CD8-positive, alpha-beta memory T cell (primary cell): Measurements from ENCODE around the gene LRRC38. TPM values are rescaled to one million over a fixed set of nuclear protein-coding genes. Genes with fewer than 3 reads are reported as not detected.
A peak's percentile ranks its signal among the peaks of the same experiment; 100 is the strongest.

Experiments used
- CTCF ChIA-PET: fragments of 350-600 bp; sonication (Branson Sonifier 250); formaldehyde crosslinking; loops from one replicate; lab custom pipeline; 2021; ENCODE audit warnings: antibody characterized with exemption; lab: Charles Lee
- POLR2A ChIA-PET: fragments of 350-600 bp; sonication (Branson Sonifier 250); formaldehyde crosslinking; loops from one replicate; lab custom pipeline; 2021; ENCODE audit warnings: antibody characterized with exemption; lab: Charles Lee
- DNase-seq, 5 donors: peaks; one replicate each; pipeline versions ENCODE4 v3.0.0 to v3.0.0-alpha.2; 2020 to 2022; ENCODE audit warnings: mixed read lengths in 1 of 5
- H3K27ac ChIP-seq: one replicate; pipeline ENCODE4 v1.7.0; 2013; ENCODE audit warnings: low read depth, mild to moderate bottlenecking, low read length, moderate library complexity
- H3K27me3 ChIP-seq: 2 replicates; pipeline ENCODE4 v1.7.0; 2013; ENCODE audit warnings: low read length, mild to moderate bottlenecking; ENCODE audit not compliant: insufficient read depth, poor library complexity, severe bottlenecking
- H3K36me3 ChIP-seq: 2 replicates; pipeline ENCODE4 v1.7.0; 2013; ENCODE audit warnings: mild to moderate bottlenecking, low read length, moderate library complexity; ENCODE audit not compliant: insufficient read depth
- H3K4me1 ChIP-seq: 2 replicates; pipeline ENCODE4 v1.7.0; 2013; ENCODE audit warnings: mild to moderate bottlenecking, low read length, moderate library complexity; ENCODE audit not compliant: insufficient read depth
- H3K4me3 ChIP-seq: 2 replicates; pipeline ENCODE4 v1.7.0; 2013; ENCODE audit warnings: mild to moderate bottlenecking, low read length
- H3K9me3 ChIP-seq: 2 replicates; pipeline ENCODE4 v1.7.0; 2013; ENCODE audit warnings: mild to moderate bottlenecking, low read length
- H3K27ac Mint-ChIP-seq, 8 donors: one replicate each; pipeline ENCODE4 v1.8.0; 2020 to 2021; ENCODE audit warnings: mixed read lengths in 8 of 8, mild to moderate bottlenecking in 6 of 8, inconsistent platforms in 3 of 8, moderate library complexity in 3 of 8
- H3K27me3 Mint-ChIP-seq, 2 donors: one replicate each; pipeline ENCODE4 v1.8.0; 2020 to 2021; ENCODE audit warnings: mixed read lengths in 2 of 2, mild to moderate bottlenecking in 1 of 2, moderate library complexity in 1 of 2
- H3K36me3 Mint-ChIP-seq, 3 donors: one replicate each; pipeline ENCODE4 v1.8.0; 2020 to 2021; ENCODE audit warnings: mixed read lengths in 3 of 3, inconsistent platforms in 1 of 3, mild to moderate bottlenecking in 1 of 3
- H3K4me1 Mint-ChIP-seq, 3 donors: one replicate each; pipeline ENCODE4 v1.8.0; 2020 to 2021; ENCODE audit warnings: mixed read lengths in 3 of 3, inconsistent platforms in 1 of 3, mild to moderate bottlenecking in 1 of 3
- H3K4me3 Mint-ChIP-seq, 7 donors: one replicate each; pipeline ENCODE4 v1.8.0; 2020 to 2021; ENCODE audit warnings: mixed read lengths in 7 of 7, mild to moderate bottlenecking in 6 of 7, moderate library complexity in 4 of 7, inconsistent platforms in 2 of 7
- H3K9me3 Mint-ChIP-seq, 5 donors: one replicate each; pipeline ENCODE4 v1.8.0; 2020 to 2022; ENCODE audit warnings: mixed read lengths in 5 of 5, mild to moderate bottlenecking in 3 of 5, moderate library complexity in 2 of 5, inconsistent platforms in 1 of 5
- polyA plus RNA-seq: library from polyadenylated mRNA; unstranded; fragments of 300-500 nt; fragmentation: Illumina TruSeq; gene quantifications from one replicate; pipeline ENCODE4 v1.2.3, GENCODE V29; 2021
- total RNA-seq, 2 experiments: library from RNA; stranded (reverse); gene quantifications; one replicate each; pipeline ENCODE4 v1.2.3, GENCODE V29; 2021

Gene LRRC38
- total and polyA plus RNA-seq, 3 experiments from 2014 or later = not detected

DNA sequence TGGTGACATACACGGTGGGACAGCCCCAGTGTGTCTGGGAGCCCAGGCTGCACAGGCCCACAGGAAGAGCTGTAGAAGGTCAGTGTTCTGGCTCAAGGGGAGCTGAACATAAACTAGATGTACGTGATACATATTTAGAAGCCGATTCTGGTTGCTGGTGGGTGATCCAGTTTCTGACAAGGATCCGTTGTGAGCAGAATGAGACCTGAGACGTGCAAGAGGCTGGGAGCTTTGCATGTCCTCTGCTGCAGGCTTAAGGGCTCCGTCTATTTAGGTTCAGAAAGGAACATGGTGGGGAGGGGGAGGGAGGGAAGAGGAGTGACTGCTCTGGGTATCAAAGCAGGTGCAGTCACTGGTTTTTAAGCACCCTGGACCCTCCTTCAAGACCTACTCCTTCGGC lies 18.6 kb downstream of the LRRC38 start:
- no peaks in the 10 kb centered on the region for H3K27me3 ChIP-seq
- Mint-ChIP-seq H3K4me1 (no peaks in the 10 kb centered on the region), H3K4me3 (no peak overlapping the region)

DNA sequence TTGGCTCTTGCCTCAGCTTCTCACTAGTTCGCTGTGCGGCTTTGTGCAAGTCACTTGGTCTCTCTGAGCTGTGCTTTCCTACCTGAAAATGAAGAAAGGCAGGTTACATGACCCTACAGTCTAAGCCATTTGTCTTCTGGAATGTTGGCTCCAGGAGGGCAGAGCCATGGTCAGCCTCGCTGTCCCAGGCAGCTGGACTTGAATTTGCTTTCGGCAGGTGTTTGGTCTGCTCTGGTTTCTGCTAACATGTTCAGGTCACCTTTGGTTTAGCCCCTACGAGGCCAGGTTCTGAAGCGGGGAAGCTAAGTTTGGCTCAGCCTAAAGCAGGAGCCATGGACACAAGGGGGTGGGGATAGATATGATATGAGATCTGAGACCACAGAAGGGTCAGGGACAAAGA lies 19.1 kb downstream of the LRRC38 start:
- H3K27me3 Mint-ChIP-seq = peaks cover 14 to 21% of the 10 kb centered on the region in 2 donors
- H3K36me3 Mint-ChIP-seq = no peaks in the 10 kb centered on the region
- Histone ChIP-seq H3K27me3 (no peaks in the 10 kb centered on the region), H3K27ac (no peak overlapping the region), H3K4me3 (no peak overlapping the region), H3K4me1 (no peaks in the 10 kb centered on the region), H3K9me3 (no peaks in the 10 kb centered on the region), H3K36me3 (no peaks in the 10 kb centered on the region)
- H3K9me3 Mint-ChIP-seq = no peaks in the 10 kb centered on the region
- H3K4me1 Mint-ChIP-seq = no peaks in the 10 kb centered on the region
- ChIA-PET CTCF (no interaction called here), POLR2A (no interaction called here)
- no peak overlapping the region for H3K27ac Mint-ChIP-seq
- H3K4me3 Mint-ChIP-seq = no peak overlapping the region
- DNase-seq = no peak

More for the DNA sequence above, 18.6 kb downstream of the LRRC38 start:
- H3K27ac ChIP-seq = no peak overlapping the region
- H3K27me3 Mint-ChIP-seq = peaks cover 14 to 20% of the 10 kb centered on the region in 2 donors
- H3K9me3 Mint-ChIP-seq = no peaks in the 10 kb centered on the region
- ChIA-PET POLR2A (no interaction called here), CTCF (no interaction called here)
- H3K27ac Mint-ChIP-seq = no peak overlapping the region
- H3K4me3 ChIP-seq = no peak overlapping the region
- H3K9me3 ChIP-seq = no peaks in the 10 kb centered on the region
- H3K36me3 Mint-ChIP-seq = no peaks in the 10 kb centered on the region
- H3K36me3 ChIP-seq = no peaks in the 10 kb centered on the region
- no peaks in the 10 kb centered on the region for H3K4me1 ChIP-seq
- DNase-seq = no peak

DNA sequence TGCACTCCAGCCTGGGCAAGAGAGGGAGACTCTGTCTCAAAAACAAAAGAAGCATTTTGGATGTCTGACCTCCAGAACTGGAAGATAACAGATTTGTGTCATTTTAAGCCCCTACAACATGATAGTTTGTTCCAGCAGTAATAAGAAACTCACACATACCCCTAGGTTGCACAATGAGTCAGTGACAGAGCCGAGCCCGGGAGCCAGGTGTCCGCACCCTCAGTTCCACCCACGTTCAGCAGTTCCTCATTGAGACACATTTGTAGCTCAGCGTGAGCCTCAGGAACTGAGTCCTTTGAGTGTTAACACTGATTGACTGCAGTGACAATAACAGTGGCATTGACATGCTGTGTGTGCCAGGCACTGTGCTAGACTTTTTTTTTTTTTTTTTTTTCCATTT lies 19.8 kb downstream of the LRRC38 start:
- Histone ChIP-seq H3K9me3 (no peaks in the 10 kb centered on the region), H3K4me3 (no peak overlapping the region), H3K4me1 (no peaks in the 10 kb centered on the region), H3K27ac (no peak overlapping the region), H3K36me3 (no peaks in the 10 kb centered on the region), H3K27me3 (no peaks in the 10 kb centered on the region)
- DNase-seq = no peak
- no peaks in the 10 kb centered on the region for H3K4me1 Mint-ChIP-seq
- H3K27ac Mint-ChIP-seq = no peak overlapping the region
- no peaks in the 10 kb centered on the region for H3K36me3 Mint-ChIP-seq
- POLR2A ChIA-PET = no interaction called here
- peaks cover 14 to 26% of the 10 kb centered on the region in 2 donors for H3K27me3 Mint-ChIP-seq
- CTCF ChIA-PET = no interaction called here
- H3K9me3 Mint-ChIP-seq = no peaks in the 10 kb centered on the region
- no peak overlapping the region for H3K4me3 Mint-ChIP-seq

DNA sequence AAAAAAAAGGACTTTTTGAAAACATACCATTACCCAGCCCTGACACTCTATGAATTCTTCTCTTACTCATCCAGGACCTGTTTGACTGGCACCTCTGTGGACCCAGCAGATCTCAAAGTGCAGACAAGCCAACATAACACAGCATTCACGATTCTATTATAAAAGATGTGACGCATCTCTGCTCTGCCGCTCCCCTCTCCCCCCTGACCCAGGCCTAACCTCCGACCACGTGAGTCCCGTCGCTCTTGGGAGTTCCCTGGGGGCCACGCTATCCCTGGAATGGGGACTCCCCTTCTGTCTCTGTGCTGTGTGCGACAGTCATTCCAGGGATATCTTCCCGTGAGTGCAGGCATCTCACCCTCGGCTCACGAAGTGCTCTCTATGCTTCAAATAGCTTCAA lies 21.1 kb downstream of the LRRC38 start:
- Histone ChIP-seq H3K36me3 (no peaks in the 10 kb centered on the region), H3K27me3 (no peaks in the 10 kb centered on the region), H3K9me3 (no peaks in the 10 kb centered on the region), H3K4me1 (no peaks in the 10 kb centered on the region), H3K27ac (no peak overlapping the region), H3K4me3 (no peak overlapping the region)
- H3K27me3 Mint-ChIP-seq = peaks cover 19 to 34% of the 10 kb centered on the region in 2 donors
- DNase-seq = no peak
- ChIA-PET CTCF (no interaction called here), POLR2A (no interaction called here)
- no peaks in the 10 kb centered on the region for H3K4me1 Mint-ChIP-seq
- H3K27ac Mint-ChIP-seq = peak overlapping the region in 1 of 8 donors; percentile 39
- no peak overlapping the region for H3K4me3 Mint-ChIP-seq
- H3K9me3 Mint-ChIP-seq = no peaks in the 10 kb centered on the region
- no peaks in the 10 kb centered on the region for H3K36me3 Mint-ChIP-seq

DNA sequence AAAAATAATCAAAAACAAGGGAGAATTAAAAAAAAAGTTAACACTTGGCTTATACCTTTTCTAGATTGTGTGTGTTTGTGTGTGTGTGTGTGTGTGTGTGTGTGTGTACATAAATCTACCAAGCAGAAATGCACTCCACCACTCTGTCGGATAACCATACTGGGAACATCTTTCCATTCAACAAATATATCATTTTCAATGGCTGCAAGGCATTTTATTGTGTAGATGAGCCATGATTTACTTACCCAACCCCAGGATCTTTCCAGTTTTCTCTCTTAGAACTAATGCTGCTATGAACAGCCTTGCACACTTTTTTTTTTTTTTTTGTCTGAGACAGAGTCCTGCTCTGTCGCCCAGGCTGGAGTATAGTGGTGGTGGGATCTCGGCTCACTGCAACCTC lies 25.8 kb downstream of the LRRC38 start:
- no peaks in the 10 kb centered on the region for H3K4me1 Mint-ChIP-seq
- no peak overlapping the region for H3K27ac Mint-ChIP-seq
- ChIA-PET CTCF (interaction anchor here (1.0 kb wide), 1 partner anchor 10 kb away, joined by 3 read pairs; no protein-coding TSS in a partner anchor), POLR2A (no interaction called here)
- Histone ChIP-seq H3K4me1 (no peaks in the 10 kb centered on the region), H3K27ac (no peak overlapping the region), H3K27me3 (no peaks in the 10 kb centered on the region), H3K36me3 (no peaks in the 10 kb centered on the region), H3K9me3 (no peaks in the 10 kb centered on the region), H3K4me3 (no peak overlapping the region)
- no peaks in the 10 kb centered on the region for H3K36me3 Mint-ChIP-seq
- no peak for DNase-seq
- peaks cover 15 to 46% of the 10 kb centered on the region in 2 donors for H3K27me3 Mint-ChIP-seq
- H3K9me3 Mint-ChIP-seq = peaks cover 0 to 2% (median 0%) of the 10 kb centered on the region in 5 donors
- no peak overlapping the region for H3K4me3 Mint-ChIP-seq

DNA sequence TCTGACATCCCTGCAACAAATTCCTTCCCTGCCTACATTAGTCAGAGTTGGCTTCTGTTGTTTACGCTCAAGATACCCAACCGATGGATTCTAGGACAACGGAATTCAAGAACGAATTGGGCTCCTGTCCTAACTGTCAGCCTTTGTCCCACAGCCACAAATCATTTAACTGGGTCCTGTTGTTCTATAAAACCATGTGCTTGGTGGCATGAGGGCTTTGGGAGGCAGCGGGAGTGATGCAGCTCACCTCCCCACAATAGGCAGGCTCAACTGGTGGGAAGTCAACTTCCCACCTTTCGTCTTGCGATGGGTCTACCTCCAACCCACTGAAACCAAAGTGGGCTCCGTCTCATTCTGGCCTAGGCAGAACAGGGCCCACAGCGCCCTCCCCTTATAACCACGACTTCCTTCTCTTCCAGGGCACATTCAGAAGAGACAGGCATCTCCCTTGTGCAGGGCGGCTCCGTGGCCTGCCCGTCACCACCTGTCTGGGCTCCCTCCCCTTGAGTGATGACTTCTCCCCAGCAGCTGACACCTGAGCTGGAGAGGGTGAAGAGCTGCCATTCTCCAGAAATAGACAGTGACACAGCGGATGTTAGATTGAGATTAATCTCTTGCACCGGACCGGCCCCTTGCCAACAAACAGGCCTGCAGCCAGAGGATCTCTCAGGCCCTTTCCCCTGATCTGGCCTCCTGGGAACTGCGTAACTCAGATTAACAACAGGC lies 26.5 kb downstream of the LRRC38 start:
- Histone ChIP-seq H3K4me1 (no peaks in the 10 kb centered on the region), H3K9me3 (no peaks in the 10 kb centered on the region), H3K36me3 (no peaks in the 10 kb centered on the region), H3K27me3 (no peaks in the 10 kb centered on the region), H3K4me3 (no peak overlapping the region), H3K27ac (no peak overlapping the region)
- POLR2A ChIA-PET = no interaction called here
- Mint-ChIP-seq H3K36me3 (no peaks in the 10 kb centered on the region), H3K27me3 (peaks cover 11 to 41% of the 10 kb centered on the region in 2 donors), H3K9me3 (peaks cover 0 to 2% (median 0%) of the 10 kb centered on the region in 5 donors), H3K27ac (no peak overlapping the region), H3K4me1 (no peaks in the 10 kb centered on the region), H3K4me3 (no peak overlapping the region)
- CTCF ChIA-PET = no interaction called here
- DNase-seq = no peak

DNA sequence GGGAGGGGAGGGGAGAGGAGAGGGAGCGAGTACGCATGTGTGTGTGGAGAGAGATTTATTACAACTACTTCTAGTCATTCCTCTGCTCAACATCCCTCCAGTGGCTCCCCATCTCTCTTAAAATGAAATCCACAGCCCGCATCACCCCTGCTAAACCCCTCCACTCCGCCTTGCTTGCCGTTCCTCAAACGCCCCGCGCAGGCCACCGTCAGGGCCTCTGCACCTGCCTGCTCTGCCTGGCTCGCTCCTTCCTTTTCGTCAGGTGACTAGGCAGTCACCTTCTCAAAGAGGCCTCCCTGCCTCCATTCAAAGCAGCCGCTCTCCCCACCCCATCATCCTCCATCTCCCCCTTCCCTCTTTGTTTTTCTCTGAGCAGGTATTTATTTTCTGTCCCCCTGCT lies 29.9 kb downstream of the LRRC38 start:
- H3K27ac ChIP-seq = no peak overlapping the region
- Mint-ChIP-seq H3K9me3 (peaks cover 0 to 2% (median 0%) of the 10 kb centered on the region in 5 donors), H3K27ac (no peak overlapping the region), H3K4me1 (peaks cover 0 to 6% (median 6%) of the 10 kb centered on the region in 3 donors), H3K36me3 (no peaks in the 10 kb centered on the region), H3K27me3 (peaks cover 10 to 30% of the 10 kb centered on the region in 2 donors), H3K4me3 (no peak overlapping the region)
- DNase-seq = no peak
- H3K4me3 ChIP-seq = no peak overlapping the region
- POLR2A ChIA-PET = no interaction called here
- CTCF ChIA-PET = no interaction called here
- H3K36me3 ChIP-seq = no peaks in the 10 kb centered on the region
- no peaks in the 10 kb centered on the region for H3K4me1 ChIP-seq
- H3K27me3 ChIP-seq = no peaks in the 10 kb centered on the region
- H3K9me3 ChIP-seq = no peaks in the 10 kb centered on the region

DNA sequence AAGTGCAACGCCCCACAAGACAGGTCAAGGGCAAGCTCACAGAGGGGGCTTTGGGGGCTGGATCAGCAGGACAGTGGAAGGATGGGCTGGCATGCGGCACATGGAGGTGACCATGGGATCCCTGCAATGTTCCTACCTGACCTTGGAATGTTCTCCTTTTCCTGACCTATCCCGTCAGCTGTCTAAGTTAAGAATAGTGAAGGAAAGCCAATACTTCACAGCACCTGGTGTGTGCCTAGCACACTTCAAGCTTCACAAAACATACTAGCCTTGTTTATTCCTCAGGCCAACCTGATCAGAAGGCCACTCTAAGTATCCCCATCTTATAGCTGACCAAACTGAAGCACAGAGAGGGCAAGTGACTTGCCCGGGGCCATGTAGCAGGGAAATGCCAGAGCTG lies 31.2 kb downstream of the LRRC38 start:
- CTCF ChIA-PET = no interaction called here
- Mint-ChIP-seq H3K36me3 (no peaks in the 10 kb centered on the region), H3K27me3 (peaks cover 6 to 21% of the 10 kb centered on the region in 2 donors), H3K9me3 (peaks cover 0 to 2% (median 0%) of the 10 kb centered on the region in 5 donors), H3K4me1 (peaks cover 0 to 6% (median 6%) of the 10 kb centered on the region in 3 donors), H3K27ac (no peak overlapping the region), H3K4me3 (no peak overlapping the region)
- no peak for DNase-seq
- no peaks in the 10 kb centered on the region for H3K27me3 ChIP-seq
- H3K27ac ChIP-seq = no peak overlapping the region
- H3K4me3 ChIP-seq = no peak overlapping the region
- H3K4me1 ChIP-seq = no peaks in the 10 kb centered on the region
- H3K36me3 ChIP-seq = no peaks in the 10 kb centered on the region
- H3K9me3 ChIP-seq = no peaks in the 10 kb centered on the region
- POLR2A ChIA-PET = no interaction called here
